H9 (cell line): ENCODE results near the gene TMEM266. TPM values are rescaled to one million over a fixed set of nuclear protein-coding genes. Genes with fewer than 3 reads are reported as not detected.
A peak's percentile ranks its signal among the peaks of the same experiment; 100 is the strongest.

Experiments used
- DNase-seq: peaks from one replicate; pipeline ENCODE4 v3.0.0-alpha.2; 2017
- H2AFZ ChIP-seq: one replicate; pipeline ENCODE4 v1.6.1; 2013; ENCODE audit warnings: mild to moderate bottlenecking, low read length, control low read depth, moderate library complexity
- H2AK5ac ChIP-seq: 2 replicates; pipeline ENCODE4 v1.6.1; 2013; ENCODE audit warnings: low read length, control low read depth, mixed read lengths; ENCODE audit not compliant: insufficient read length
- H2BK120ac ChIP-seq: one replicate; pipeline ENCODE4 v1.6.1; 2013; ENCODE audit warnings: low read depth, mild to moderate bottlenecking, low read length, control low read depth, inconsistent platforms; ENCODE audit not compliant: poor library complexity, severe bottlenecking
- H2BK12ac ChIP-seq: 2 replicates; pipeline ENCODE4 v1.6.1; 2013; ENCODE audit warnings: low read length, control low read depth, mixed read lengths, low read depth; ENCODE audit not compliant: insufficient read length
- H2BK15ac ChIP-seq: 2 replicates; pipeline ENCODE4 v1.6.1; 2013; ENCODE audit warnings: low read depth, low read length, control low read depth
- H2BK20ac ChIP-seq: one replicate; pipeline ENCODE4 v1.6.1; 2013; ENCODE audit warnings: low read depth, mild to moderate bottlenecking, low read length, control low read depth, inconsistent platforms; ENCODE audit not compliant: poor library complexity, severe bottlenecking
- H2BK5ac ChIP-seq: 2 replicates; pipeline ENCODE4 v1.6.1; 2013; ENCODE audit warnings: low read length, control low read depth, mixed read lengths; ENCODE audit not compliant: insufficient read length
- H3K14ac ChIP-seq: 2 replicates; pipeline ENCODE4 v1.6.1; 2013; ENCODE audit warnings: low read length, control low read depth; ENCODE audit not compliant: insufficient read depth
- H3K18ac ChIP-seq: 2 replicates; pipeline ENCODE4 v1.6.1; 2013; ENCODE audit warnings: low read depth, mild to moderate bottlenecking, mixed read lengths, low read length, control low read depth; ENCODE audit not compliant: insufficient read length
- H3K23ac ChIP-seq: 2 replicates; pipeline ENCODE4 v1.6.1; 2013; ENCODE audit warnings: low read length, control low read depth, mixed read lengths, low read depth; ENCODE audit not compliant: insufficient read length
- H3K23me2 ChIP-seq: 2 replicates; pipeline ENCODE4 v1.6.1; 2013; ENCODE audit warnings: low read depth, mild to moderate bottlenecking, mixed read lengths, low read length, control low read depth; ENCODE audit not compliant: insufficient read length, poor library complexity, severe bottlenecking
- H3K27ac ChIP-seq: 2 replicates; pipeline ENCODE4 v1.5.1; 2013; ENCODE audit warnings: low read length, control low read depth, mixed read lengths, low read depth; ENCODE audit not compliant: insufficient read length
- H3K27me3 ChIP-seq: 2 replicates; pipeline ENCODE4 v1.6.1; 2013; ENCODE audit warnings: low read length, control low read depth, inconsistent platforms; ENCODE audit not compliant: insufficient read depth
- H3K4ac ChIP-seq: 2 replicates; pipeline ENCODE4 v1.6.1; 2013; ENCODE audit warnings: low read depth, mild to moderate bottlenecking, control low read depth, inconsistent platforms, low read length, moderate library complexity
- H3K4me1 ChIP-seq: 2 replicates; pipeline ENCODE4 v1.6.1; 2013; ENCODE audit warnings: low read length, control low read depth, inconsistent platforms; ENCODE audit not compliant: insufficient read depth
- H3K4me2 ChIP-seq: 2 replicates; pipeline ENCODE4 v1.6.1; 2013; ENCODE audit warnings: low read length, control low read depth, mixed read lengths; ENCODE audit not compliant: insufficient read length, insufficient read depth
- H3K56ac ChIP-seq: 2 replicates; pipeline ENCODE4 v1.6.1; 2013; ENCODE audit warnings: low read depth, mild to moderate bottlenecking, mixed read lengths, low read length, control low read depth; ENCODE audit not compliant: insufficient read length
- H3K79me1 ChIP-seq: 2 replicates; pipeline ENCODE4 v1.6.1; 2013; ENCODE audit warnings: low read depth, mild to moderate bottlenecking, moderate library complexity, low read length, control low read depth, inconsistent platforms; ENCODE audit not compliant: insufficient read depth, poor library complexity, severe bottlenecking
- H3K79me2 ChIP-seq: 2 replicates; pipeline ENCODE4 v1.6.1; 2013; ENCODE audit warnings: low read length, control low read depth, inconsistent platforms; ENCODE audit not compliant: insufficient read depth
- H3K9ac ChIP-seq: 2 replicates; pipeline ENCODE4 v1.6.1; 2013; ENCODE audit warnings: low read length, control low read depth, mixed read lengths; ENCODE audit not compliant: insufficient read length; ENCODE audit errors: extremely low read depth
- H3K9me3 ChIP-seq: one replicate; pipeline ENCODE4 v1.6.1; 2013; ENCODE audit warnings: low read depth, low read length, inconsistent platforms; ENCODE audit not compliant: control insufficient read depth
- H3T11ph ChIP-seq: one replicate; pipeline ENCODE4 v1.6.1; 2013; ENCODE audit warnings: mild to moderate bottlenecking, low read length, control low read depth, inconsistent platforms
- H4K20me1 ChIP-seq: one replicate; pipeline ENCODE4 v1.6.1; 2013; ENCODE audit not compliant: control insufficient read depth, insufficient read length, insufficient read depth
- H4K5ac ChIP-seq: 2 replicates; pipeline ENCODE4 v1.6.1; 2013; ENCODE audit warnings: low read depth, mild to moderate bottlenecking, mixed read lengths, low read length, control low read depth; ENCODE audit not compliant: insufficient read length
- H4K8ac ChIP-seq: replicated peaks from 2 replicates; pipeline ENCODE4 v1.6.1; 2013; ENCODE audit warnings: low read length, control low read depth, mixed read lengths, low read depth; ENCODE audit not compliant: insufficient read length
- H4K91ac ChIP-seq: 2 replicates; pipeline ENCODE4 v1.6.1; 2013; ENCODE audit warnings: low read depth, mild to moderate bottlenecking, moderate library complexity, mixed read lengths, low read length, control low read depth; ENCODE audit not compliant: insufficient read length
- H3K27ac Mint-ChIP-seq, 3 experiments: 2 replicates in 2 of 3; 3 replicates in 1 of 3; pipeline ENCODE4 v1.8.0; 2020 to 2021; ENCODE audit warnings: mixed read lengths in 3 of 3, mild to moderate bottlenecking in 1 of 3, moderate library complexity in 1 of 3
- H3K27me3 Mint-ChIP-seq: 2 replicates; pipeline ENCODE4 v1.8.0; 2021; ENCODE audit warnings: low read depth, mild to moderate bottlenecking, moderate library complexity, mixed read lengths
- H3K36me3 Mint-ChIP-seq, 3 experiments: 2 replicates in 2 of 3; 3 replicates in 1 of 3; pipeline ENCODE4 v1.8.0; 2020 to 2021; ENCODE audit warnings: low read depth in 3 of 3, mixed read lengths in 3 of 3; ENCODE audit not compliant: insufficient read depth in 1 of 3
- H3K4me1 Mint-ChIP-seq, 2 experiments: 2 replicates each; pipeline ENCODE4 v1.8.0; 2020; ENCODE audit warnings: mixed read lengths in 2 of 2
- H3K4me3 Mint-ChIP-seq, 2 experiments: 2 replicates in 1 of 2; 3 replicates in 1 of 2; pipeline ENCODE4 v1.8.0; 2020 to 2021; ENCODE audit warnings: mild to moderate bottlenecking in 2 of 2, mixed read lengths in 2 of 2, moderate library complexity in 1 of 2
- H3K9me3 Mint-ChIP-seq, 2 experiments: 2 replicates in 1 of 2; 3 replicates in 1 of 2; pipeline ENCODE4 v1.8.0; 2020; ENCODE audit warnings: mild to moderate bottlenecking in 2 of 2, mixed read lengths in 2 of 2, moderate library complexity in 1 of 2
- CTCF ChIP-seq: fragments of 200-600 bp; sonication (generic); conservative IDR thresholded peaks from 3 replicates; pipeline ENCODE4 v1.8.0; 2021; ENCODE audit warnings: antibody characterized with exemption, mild to moderate bottlenecking
- WGBS: extraction: QIAGEN DNeasy Blood & Tissue Kit; methylation state at CpG from one replicate; pipeline ENCODE4 v1.1.7; 2013; ENCODE audit warnings: missing lambda C conversion rate, low lambda C conversion rate, mixed read lengths; ENCODE audit not compliant: insufficient read length; ENCODE audit errors: extremely low coverage; 5-methylcytosine and 5-hydroxymethylcytosine counted together
- total RNA-seq: library from RNA; stranded (reverse); gene quantifications from 2 replicates; pipeline ENCODE4 v1.2.1, GENCODE V29; 2021

The TMEM266 gene
- total RNA-seq, 1 experiment from 2014 or later = 0.81 TPM

GRCh38 chr15:76140074-76140464, 80.3 kb downstream of the TMEM266 start:
- Histone ChIP-seq H3K4me1 (no peaks in the 10 kb centered on the region), H2BK5ac (no peak overlapping the region), H3K79me2 (no peaks in the 10 kb centered on the region), H3K27ac (no peak overlapping the region), H2BK12ac (no peak overlapping the region), H3K79me1 (no peaks in the 10 kb centered on the region), H4K20me1 (no peaks in the 10 kb centered on the region), H2AFZ (no peak overlapping the region), H3K18ac (no peak overlapping the region), H3K27me3 (0 out of 2 replicates have a peak, but pooled peaks cover under 1% of the 10 kb centered on the region), H2AK5ac (no peak overlapping the region), H3K14ac (no peak overlapping the region), H4K8ac (no peak overlapping the region), H3K23me2 (no peaks in the 10 kb centered on the region), H3K56ac (no peak overlapping the region), H3K23ac (no peak overlapping the region), H4K5ac (no peak overlapping the region), H2BK120ac (no peak overlapping the region), H3K4ac (no peak overlapping the region), H2BK20ac (no peak overlapping the region), H3K9ac (no peak overlapping the region), H2BK15ac (no peak overlapping the region), H4K91ac (no peak overlapping the region), H3K4me2 (peak overlapping the region; percentile 2), H3K9me3 (no peaks in the 10 kb centered on the region), H3T11ph (no peak overlapping the region)
- Mint-ChIP-seq H3K27ac (peak overlapping the region in 1 of 3 experiments; percentile 37; a peak in 1 of 7 replicates), H3K4me1 (peaks cover 9 to 15% of the 10 kb centered on the region in 2 experiments), H3K27me3 (peaks cover 15% of the 10 kb centered on the region), H3K4me3 (peak overlapping the region in 1 of 2 experiments; percentile 34; a peak in 1 of 5 replicates), H3K36me3 (peaks cover 0 to 12% (median 0%) of the 10 kb centered on the region in 3 experiments; a peak in 2 of 7 replicates), H3K9me3 (no peaks in the 10 kb centered on the region)
- WGBS = no CpG with 5 or more reads among the region's 14 CpGs
- TF ChIP-seq CTCF = no peak
- DNase-seq = peak; percentile 67
